Measurements from ENCODE around the gene TMEM163. TPM values are rescaled to one million over a fixed set of nuclear protein-coding genes. Genes with fewer than 3 reads are reported as not detected.
"Not testable (repeated sequence)": the region's sequence is repeated elsewhere in the genome, so short reads cannot be mapped to it uniquely, and the experiment has no call there.

The TMEM163 gene
- total RNA-seq, 1 donor from 2014 or later = not detected

DNA sequence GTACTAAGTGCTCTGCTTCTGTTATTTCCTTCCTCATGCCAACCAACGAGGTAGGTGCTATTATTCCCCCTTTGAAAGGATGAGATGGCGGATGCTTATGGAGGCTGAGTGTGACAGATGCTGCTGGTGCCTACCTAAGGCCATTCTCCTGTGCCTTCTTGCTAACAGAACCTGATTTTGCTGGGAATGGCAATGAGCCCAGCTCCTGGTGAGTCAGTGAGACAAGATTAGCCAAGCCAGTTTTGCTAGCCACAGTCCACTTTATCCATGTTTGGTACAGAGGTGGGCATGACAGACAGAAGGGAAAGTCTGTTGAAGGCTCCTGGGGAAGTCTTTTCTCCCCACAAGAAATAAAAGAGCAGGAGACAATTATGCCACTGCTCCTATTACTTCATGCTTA lies 43.7 kb upstream of the TMEM163 start:
- TF ChIP-seq, protein P1, sequence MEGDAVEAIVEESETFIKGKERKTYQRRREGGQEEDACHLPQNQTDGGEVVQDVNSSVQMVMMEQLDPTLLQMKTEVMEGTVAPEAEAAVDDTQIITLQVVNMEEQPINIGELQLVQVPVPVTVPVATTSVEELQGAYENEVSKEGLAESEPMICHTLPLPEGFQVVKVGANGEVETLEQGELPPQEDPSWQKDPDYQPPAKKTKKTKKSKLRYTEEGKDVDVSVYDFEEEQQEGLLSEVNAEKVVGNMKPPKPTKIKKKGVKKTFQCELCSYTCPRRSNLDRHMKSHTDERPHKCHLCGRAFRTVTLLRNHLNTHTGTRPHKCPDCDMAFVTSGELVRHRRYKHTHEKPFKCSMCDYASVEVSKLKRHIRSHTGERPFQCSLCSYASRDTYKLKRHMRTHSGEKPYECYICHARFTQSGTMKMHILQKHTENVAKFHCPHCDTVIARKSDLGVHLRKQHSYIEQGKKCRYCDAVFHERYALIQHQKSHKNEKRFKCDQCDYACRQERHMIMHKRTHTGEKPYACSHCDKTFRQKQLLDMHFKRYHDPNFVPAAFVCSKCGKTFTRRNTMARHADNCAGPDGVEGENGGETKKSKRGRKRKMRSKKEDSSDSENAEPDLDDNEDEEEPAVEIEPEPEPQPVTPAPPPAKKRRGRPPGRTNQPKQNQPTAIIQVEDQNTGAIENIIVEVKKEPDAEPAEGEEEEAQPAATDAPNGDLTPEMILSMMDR (IDR thresholded peaks at IDR 0.05; ENCODE audit: insufficient read depth, low read length, severe bottlenecking) = no peak
- peak; percentile 79 for DNase-seq (ENCODE audit: low read depth)
- Histone ChIP-seq H3K27me3 (ENCODE audit: control insufficient read depth, insufficient read depth, low read length) (no peaks in the 10 kb centered on the region), H3K36me3 (ENCODE audit: control insufficient read depth, insufficient read depth, low read length) (no peaks in the 10 kb centered on the region), H3K4me3 (ENCODE audit: low read depth, low read length) (no peak overlapping the region)
- no peak for FAIRE-seq

DNA sequence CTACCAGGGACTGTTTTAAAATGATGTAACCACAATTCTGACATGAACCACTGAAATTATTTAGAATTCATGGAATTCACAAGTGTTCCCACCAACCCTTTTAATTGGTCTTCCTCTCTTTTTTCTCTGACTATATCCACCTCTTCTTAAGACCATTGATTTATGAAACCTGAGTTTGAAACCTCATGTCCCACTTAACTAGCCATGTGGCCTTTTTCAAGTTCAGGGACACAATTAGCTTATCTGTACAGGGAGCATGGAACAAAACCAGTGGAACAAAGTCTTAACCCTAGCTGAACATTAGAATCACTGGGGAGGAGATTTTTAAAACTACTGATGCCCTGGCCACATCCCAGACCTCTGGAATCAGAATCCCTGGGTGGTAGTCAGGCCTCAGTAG lies 41.6 kb upstream of the TMEM163 start:
- DNase-seq (ENCODE audit: low read depth) = no peak
- TF ChIP-seq, protein P1 (IDR thresholded peaks at IDR 0.05; ENCODE audit: insufficient read depth, low read length, severe bottlenecking) = no peak
- Histone ChIP-seq H3K27me3 (ENCODE audit: control insufficient read depth, insufficient read depth, low read length) (no peaks in the 10 kb centered on the region), H3K36me3 (ENCODE audit: control insufficient read depth, insufficient read depth, low read length) (no peaks in the 10 kb centered on the region), H3K4me3 (ENCODE audit: low read depth, low read length) (no peak overlapping the region)
- FAIRE-seq = no peak

DNA sequence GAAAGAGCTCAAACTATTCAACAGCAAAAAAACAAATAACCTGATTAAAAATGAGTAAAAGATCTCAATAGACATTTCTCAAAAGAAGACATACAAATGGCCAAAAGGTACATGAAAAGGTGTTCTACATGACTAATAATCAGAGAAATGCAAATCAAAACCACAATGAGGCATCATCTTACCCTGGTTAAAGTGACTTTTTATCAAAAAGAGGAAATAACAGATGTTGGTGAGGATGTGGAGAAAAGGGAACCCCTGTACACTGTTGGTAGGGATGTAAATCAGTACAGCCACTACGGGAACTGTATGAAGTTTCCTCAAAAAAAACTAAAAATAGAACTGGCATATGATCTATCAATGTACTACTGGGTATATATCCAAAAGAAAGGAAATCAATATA lies 39.8 kb upstream of the TMEM163 start:
- Histone ChIP-seq H3K4me3 (ENCODE audit: low read depth, low read length) (no peak overlapping the region), H3K27me3 (ENCODE audit: control insufficient read depth, insufficient read depth, low read length) (no peaks in the 10 kb centered on the region), H3K36me3 (ENCODE audit: control insufficient read depth, insufficient read depth, low read length) (no peaks in the 10 kb centered on the region)
- DNase-seq (ENCODE audit: low read depth) (peak; percentile 37), FAIRE-seq (no peak)
- TF ChIP-seq, protein P1 (IDR thresholded peaks at IDR 0.05; ENCODE audit: insufficient read depth, low read length, severe bottlenecking) = no peak

DNA sequence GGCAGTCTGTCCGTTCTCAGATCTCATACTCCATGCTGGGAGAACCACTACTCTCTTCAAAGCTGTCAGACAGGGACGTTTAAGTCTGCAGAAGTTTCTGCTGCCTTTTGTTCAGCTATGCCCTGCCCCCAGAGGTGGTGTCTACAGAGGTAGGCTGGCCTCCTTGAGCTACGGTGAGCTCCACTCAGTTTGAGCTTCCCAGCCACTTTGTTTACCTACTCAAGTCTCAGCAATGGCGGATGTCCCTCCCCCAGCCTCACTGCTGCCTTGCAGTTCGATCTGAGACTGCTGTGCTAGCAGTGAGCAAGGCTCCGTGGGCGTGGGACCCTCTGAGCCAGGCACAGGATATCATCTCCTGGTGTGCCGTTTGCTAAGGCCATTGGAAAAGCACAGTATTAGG lies 33.2 kb upstream of the TMEM163 start:
- not testable (repeated sequence) for DNase-seq (ENCODE audit: low read depth); FAIRE-seq; H3K36me3 ChIP-seq (ENCODE audit: control insufficient read depth, insufficient read depth, low read length); H3K27me3 ChIP-seq (ENCODE audit: control insufficient read depth, insufficient read depth, low read length); H3K4me3 ChIP-seq (ENCODE audit: low read depth, low read length)

DNA sequence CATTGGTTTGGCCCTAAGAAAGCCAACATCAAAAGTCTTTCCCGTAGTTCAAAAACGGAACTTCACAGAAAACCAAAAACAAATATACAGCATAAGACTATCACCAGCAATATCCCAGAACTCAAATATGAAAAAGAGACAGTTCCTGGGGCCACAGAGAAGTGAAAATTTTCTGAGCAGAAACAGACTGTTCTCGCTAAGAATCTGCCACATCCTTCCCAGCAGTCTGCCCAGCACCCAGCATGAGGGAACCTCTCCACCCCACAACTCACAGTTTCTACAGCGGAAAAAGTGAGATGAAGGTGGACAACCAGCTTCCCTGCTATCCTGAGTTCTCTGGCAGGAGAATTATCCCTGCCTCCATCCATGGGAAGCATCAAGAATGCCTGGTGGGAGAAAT lies 26.7 kb upstream of the TMEM163 start:
- DNase-seq (ENCODE audit: low read depth) (no peak), FAIRE-seq (no peak)
- no peaks in the 10 kb centered on the region for H3K27me3 ChIP-seq (ENCODE audit: control insufficient read depth, insufficient read depth, low read length)
- TF ChIP-seq, protein P1 (IDR thresholded peaks at IDR 0.05; ENCODE audit: insufficient read depth, low read length, severe bottlenecking) = no peak
- H3K4me3 ChIP-seq (ENCODE audit: low read depth, low read length) = no peak overlapping the region
- H3K36me3 ChIP-seq (ENCODE audit: control insufficient read depth, insufficient read depth, low read length) = no peaks in the 10 kb centered on the region

DNA sequence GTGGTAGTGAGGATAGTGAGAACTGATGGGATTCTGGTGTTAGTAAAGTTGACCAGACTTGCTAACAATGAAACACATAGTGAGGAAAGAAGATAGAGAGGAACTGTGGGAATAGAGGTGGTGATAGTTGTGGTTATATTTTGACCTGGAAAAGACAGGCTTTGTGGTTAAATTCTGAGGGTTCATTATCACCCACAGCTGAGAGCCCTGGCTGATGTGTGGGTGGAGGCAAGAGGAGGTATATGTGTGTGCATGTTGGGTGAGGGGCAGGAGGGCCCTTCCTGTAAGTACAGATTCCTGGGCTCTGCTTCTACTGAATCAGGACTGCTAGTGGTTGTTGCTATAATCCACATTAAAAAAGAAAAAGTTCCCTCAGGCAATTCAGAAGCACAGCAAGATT lies 26.2 kb upstream of the TMEM163 start:
- TF ChIP-seq, protein P1 (IDR thresholded peaks at IDR 0.05; ENCODE audit: insufficient read depth, low read length, severe bottlenecking) = no peak
- no peaks in the 10 kb centered on the region for H3K27me3 ChIP-seq (ENCODE audit: control insufficient read depth, insufficient read depth, low read length)
- no peak for DNase-seq (ENCODE audit: low read depth)
- no peak overlapping the region for H3K4me3 ChIP-seq (ENCODE audit: low read depth, low read length)
- FAIRE-seq = no peak
- no peaks in the 10 kb centered on the region for H3K36me3 ChIP-seq (ENCODE audit: control insufficient read depth, insufficient read depth, low read length)
